GM20000 (cell line): ENCODE measurements around the gene USP17L24.
"Not testable (repeated sequence)": the region's sequence is repeated elsewhere in the genome, so short reads cannot be mapped to it uniquely, and the experiment has no call there.

Experiments
- DNase-seq: peaks from one replicate; pipeline ENCODE4 v3.0.0; 2012; ENCODE audit warnings: low spot score

Gene USP17L24

GRCh38 chr4:9324865-9325264 lies at the start of gene USP17L24:
USP17L24 (plus strand) TSS chr4:9325165; CDS start chr4:9325165, 0 bp downstream.
- not testable (repeated sequence) for DNase-seq

GRCh38 chr4:9324191-9324590 lies 774 bp upstream of the USP17L24 start:
- not testable (repeated sequence) for DNase-seq

- not testable (repeated sequence) for DNase-seq
These were observed 4.6 kb downstream of the USP17L24 start, which contains the start of gene USP17L25 for GRCh38 chr4:9329611-9330010. USP17L25 (plus strand) TSS chr4:9329911; CDS start chr4:9329911, 0 bp downstream.

- DNase-seq = not testable (repeated sequence)
These were observed 9.4 kb downstream of the USP17L24 start, which contains the start of gene USP17L26 for GRCh38 chr4:9334358-9334757. USP17L26 (plus strand) TSS chr4:9334658; CDS start chr4:9334658, 0 bp downstream.

GRCh38 chr4:9339103-9339502 lies 14.1 kb downstream of the USP17L24 start, which contains the start of gene USP17L5:
USP17L5 (plus strand) TSS chr4:9339403; CDS start chr4:9339403, 0 bp downstream.
- DNase-seq = not testable (repeated sequence)

- not testable (repeated sequence) for DNase-seq
These were observed 18.9 kb downstream of the USP17L24 start, which contains the start of gene USP17L27 for GRCh38 chr4:9343848-9344247. USP17L27 (plus strand) TSS chr4:9344148; CDS start chr4:9344148, 0 bp downstream.

- DNase-seq = not testable (repeated sequence)
These were observed 23.6 kb downstream of the USP17L24 start, which contains the start of gene USP17L28 for GRCh38 chr4:9348593-9348992. USP17L28 (plus strand) TSS chr4:9348893; CDS start chr4:9348893, 0 bp downstream.

- not testable (repeated sequence) for DNase-seq
These were observed 25.9 kb downstream of the USP17L24 start for GRCh38 chr4:9350866-9351265.

GRCh38 chr4:9353338-9353737 lies 28.4 kb downstream of the USP17L24 start, which contains the start of gene USP17L29:
USP17L29 (plus strand) TSS chr4:9353638; CDS start chr4:9353638, 0 bp downstream.
- DNase-seq = not testable (repeated sequence)

- DNase-seq = not testable (repeated sequence)
These were observed 37.9 kb downstream of the USP17L24 start, which contains the start of gene USP17L30 for GRCh38 chr4:9362829-9363228. USP17L30 (plus strand) TSS chr4:9363129; CDS start chr4:9363129, 0 bp downstream.
